HAP-1 (cell line): ENCODE data around the gene DGKI.
A peak's percentile ranks its signal among the peaks of the same experiment; 100 is the strongest.

Experiments
- DNase-seq, 2 experiments: peaks; one replicate each; pipeline ENCODE4 v3.0.0-alpha.2; 2016 to 2020; ENCODE audit warnings: low spot score in 2 of 2
- H3K27me3 ChIP-seq: fragments of 250-450 bp; sonication (Bioruptor Pico); 2 replicates; pipeline ENCODE4 v1.5.1; 2020; ENCODE audit warnings: low read depth, mild to moderate bottlenecking, moderate library complexity
- H3K36me3 ChIP-seq: fragments of 250-450 bp; sonication (Bioruptor Pico); replicated peaks from 2 replicates; pipeline ENCODE4 v1.5.1; 2020; ENCODE audit warnings: mild to moderate bottlenecking
- H3K4me1 ChIP-seq: fragments of 250-450 bp; sonication (Bioruptor Pico); 2 replicates; pipeline ENCODE4 v1.5.1; 2020; ENCODE audit warnings: mild to moderate bottlenecking
- H3K4me3 ChIP-seq: fragments of 250-450 bp; sonication (Bioruptor Pico); 2 replicates; pipeline ENCODE4 v1.5.1; 2020; ENCODE audit warnings: mild to moderate bottlenecking, moderate library complexity
- H3K9me3 ChIP-seq: fragments of 250-450 bp; sonication (Bioruptor Pico); 2 replicates; pipeline ENCODE4 v1.5.1; 2020; ENCODE audit warnings: mild to moderate bottlenecking, moderate library complexity
- in situ Hi-C: fragments of 300-500 bp; cut with MboI; formaldehyde crosslinking; loops from 3 replicates; pipeline ENCODE4 v1.14.3; 2020; ENCODE audit warnings: low sequenced_read_pairs, inconsistent platforms, mixed read lengths

Gene DGKI

DNA sequence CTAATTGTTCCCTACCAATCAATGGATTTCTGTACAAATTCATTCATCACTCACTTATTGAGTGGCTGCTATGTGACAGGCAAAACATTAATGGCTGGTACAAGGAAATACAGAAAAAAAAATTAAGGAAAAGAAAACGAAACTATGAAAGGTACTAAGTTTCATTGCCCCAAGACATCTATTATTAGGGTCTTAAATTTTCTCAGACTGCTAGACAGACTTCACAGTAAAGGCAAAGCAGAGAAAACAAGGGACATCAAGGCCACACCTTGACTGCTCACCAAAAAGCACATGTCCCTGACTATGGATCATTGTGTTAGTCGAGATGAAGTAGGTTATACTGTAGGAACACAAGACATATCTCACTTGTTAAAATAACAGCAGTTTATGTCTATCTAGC is 36.5 kb downstream of the DGKI start:
- Histone ChIP-seq H3K27me3 (no peaks in the 10 kb centered on the region; the same call in none of the 2 replicates), H3K9me3 (no peaks in the 10 kb centered on the region), H3K4me1 (no peaks in the 10 kb centered on the region), H3K36me3 (no peaks in the 10 kb centered on the region), H3K4me3 (no peak overlapping the region)
- DNase-seq = peak in 1 of 2 experiments; percentile 4
- in situ Hi-C loops = no loop called here

DNA sequence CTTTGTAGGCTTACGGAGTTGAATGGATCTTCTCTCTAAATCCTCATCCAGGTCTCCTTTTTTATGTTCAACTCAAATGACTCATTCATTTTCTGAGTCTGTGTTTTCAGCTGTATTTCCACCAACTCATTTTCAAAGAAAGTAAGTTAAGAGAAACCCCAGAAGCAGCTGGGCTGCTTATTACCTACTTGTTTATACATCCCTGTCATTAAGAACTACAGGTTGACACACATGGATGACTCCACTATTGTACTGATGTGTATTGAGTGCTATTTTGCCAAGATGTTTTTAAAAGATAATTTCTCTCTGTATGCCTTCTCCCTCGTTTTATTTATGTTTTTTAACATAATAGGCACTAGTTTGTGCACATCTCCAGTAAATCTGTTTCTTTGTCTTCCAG is 41.9 kb downstream of the DGKI start:
- H3K4me1 ChIP-seq = no peaks in the 10 kb centered on the region
- H3K27me3 ChIP-seq = peaks cover 7% of the 10 kb centered on the region
- in situ Hi-C loops = no loop called here
- no peaks in the 10 kb centered on the region for H3K9me3 ChIP-seq
- H3K36me3 ChIP-seq = no peaks in the 10 kb centered on the region
- no peak overlapping the region for H3K4me3 ChIP-seq
- no peak for DNase-seq

DNA sequence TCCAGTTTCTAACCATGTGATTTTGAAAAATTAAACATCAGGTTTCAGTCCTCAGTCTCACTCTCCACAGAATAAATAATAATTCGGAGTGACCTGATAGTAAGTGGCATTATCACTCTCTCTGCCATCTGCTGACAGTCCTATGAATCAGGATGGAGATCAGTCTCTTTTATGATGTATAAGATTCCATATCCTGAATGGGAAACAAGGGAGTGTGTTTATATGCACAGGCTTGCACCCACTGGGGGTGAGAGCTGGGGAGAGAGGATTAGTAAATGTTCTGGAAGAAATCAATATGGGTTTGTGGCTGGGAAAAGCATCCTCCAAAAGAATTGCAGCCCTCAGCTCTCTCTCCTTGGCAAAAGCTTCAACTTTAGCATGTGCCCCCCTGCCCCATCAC is 45.3 kb downstream of the DGKI start:
- Histone ChIP-seq H3K4me1 (no peaks in the 10 kb centered on the region), H3K9me3 (no peaks in the 10 kb centered on the region), H3K4me3 (no peak overlapping the region), H3K36me3 (no peaks in the 10 kb centered on the region), H3K27me3 (peaks cover 7% of the 10 kb centered on the region)
- no peak for DNase-seq
- in situ Hi-C loops = no loop called here

DNA sequence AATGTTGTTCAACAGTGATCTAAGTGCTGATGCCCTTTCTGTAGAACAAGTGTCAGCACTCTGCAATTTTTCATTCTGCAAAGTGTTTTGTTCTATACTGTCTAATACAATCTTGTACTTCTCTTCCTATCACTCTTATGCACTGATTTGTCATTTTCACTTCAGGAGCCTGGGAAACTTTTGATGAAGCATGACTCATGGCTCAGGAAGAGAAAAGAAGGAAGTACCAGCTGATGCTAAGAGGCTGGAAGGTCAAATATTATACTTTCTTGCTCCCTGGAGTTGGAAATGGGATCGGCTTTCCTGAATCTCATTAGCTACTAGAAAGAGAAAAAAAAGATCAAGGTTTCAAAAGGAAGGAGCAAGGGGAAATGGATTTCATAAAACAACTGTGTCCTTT is 45.8 kb downstream of the DGKI start:
- no peak overlapping the region for H3K4me3 ChIP-seq
- peaks cover 7% of the 10 kb centered on the region for H3K27me3 ChIP-seq
- H3K9me3 ChIP-seq = no peaks in the 10 kb centered on the region
- no peaks in the 10 kb centered on the region for H3K4me1 ChIP-seq
- in situ Hi-C loops = no loop called here
- DNase-seq = no peak
- no peaks in the 10 kb centered on the region for H3K36me3 ChIP-seq

DNA sequence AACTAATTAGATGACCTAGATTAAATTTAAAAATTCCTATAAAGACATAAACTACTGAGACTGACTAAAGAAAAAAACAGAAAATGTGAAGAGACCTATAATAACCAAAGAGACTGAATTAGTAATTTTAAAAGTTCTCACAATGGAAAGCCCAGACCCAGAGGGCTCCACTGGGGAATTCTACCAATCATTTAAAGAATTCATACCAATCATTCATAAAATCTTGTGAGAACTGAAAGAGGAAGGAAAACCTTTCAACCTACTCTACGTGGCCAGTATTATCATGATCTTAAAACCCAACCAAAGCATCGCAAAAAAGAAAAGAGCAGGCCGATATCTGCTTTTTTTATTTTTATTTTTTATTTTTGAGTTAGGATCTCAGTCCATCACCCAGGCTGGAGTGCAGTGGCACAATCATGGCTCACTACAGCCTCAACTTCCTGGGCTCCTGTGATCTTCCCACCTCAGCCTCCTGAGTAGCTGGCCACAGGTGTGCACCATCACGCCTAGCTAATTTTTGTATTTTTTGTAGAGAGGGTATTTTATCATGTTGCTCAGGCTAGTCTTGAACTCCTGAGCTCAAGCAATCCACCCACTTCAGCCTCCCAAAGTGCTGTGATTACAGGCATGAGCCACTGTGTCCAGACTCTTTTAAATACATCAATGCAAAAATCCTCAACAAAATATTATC is 48.6 kb downstream of the DGKI start:
- H3K4me1 ChIP-seq = no peaks in the 10 kb centered on the region
- H3K4me3 ChIP-seq = no peak overlapping the region
- in situ Hi-C loops = no loop called here
- peaks cover 7% of the 10 kb centered on the region for H3K27me3 ChIP-seq
- no peaks in the 10 kb centered on the region for H3K9me3 ChIP-seq
- no peak for DNase-seq
- no peaks in the 10 kb centered on the region for H3K36me3 ChIP-seq

DNA sequence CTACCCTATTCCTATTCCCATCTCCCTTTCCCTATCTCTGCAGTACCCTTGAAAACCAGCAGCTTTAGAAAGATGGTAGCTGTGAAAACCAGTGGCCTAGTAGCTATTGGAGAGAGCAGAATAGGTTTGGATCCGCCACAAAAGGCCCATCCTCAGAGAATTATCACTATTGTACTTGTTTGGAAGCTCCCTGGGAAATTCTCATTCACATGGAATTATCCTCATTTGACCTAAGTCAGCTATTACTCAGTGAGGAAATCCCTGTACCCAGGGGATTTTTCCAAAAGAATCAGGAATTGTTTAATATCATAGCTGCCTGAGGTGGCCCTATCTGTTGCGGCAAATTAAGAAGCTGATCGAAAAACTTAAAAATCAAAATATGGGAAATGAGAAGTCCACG is 51.6 kb downstream of the DGKI start:
- in situ Hi-C loops = no loop called here
- no peaks in the 10 kb centered on the region for H3K36me3 ChIP-seq

DNA sequence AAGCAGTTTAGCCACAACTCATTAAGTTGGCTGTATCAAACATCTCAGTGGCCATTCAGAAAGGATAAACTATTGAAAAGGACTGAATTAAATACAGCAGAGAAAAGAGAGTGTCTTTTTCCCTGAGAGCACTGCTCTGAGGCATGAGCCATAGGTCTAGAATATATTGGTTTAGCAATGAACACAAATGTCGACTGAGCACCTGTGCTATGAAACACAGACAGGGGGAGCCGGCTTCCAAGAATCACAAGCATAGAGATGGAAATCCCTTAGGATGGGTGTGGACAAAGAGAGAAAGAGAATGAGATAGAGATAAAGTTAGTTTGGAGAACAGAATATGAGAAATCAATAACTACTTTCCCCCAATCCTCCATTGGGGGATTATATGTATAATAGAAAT is 54.8 kb downstream of the DGKI start:
- H3K36me3 ChIP-seq = no peaks in the 10 kb centered on the region
- H3K9me3 ChIP-seq = no peaks in the 10 kb centered on the region
- H3K4me3 ChIP-seq = no peak overlapping the region
- in situ Hi-C loops = no loop called here
- H3K27me3 ChIP-seq = peaks cover 9% of the 10 kb centered on the region
- no peak for DNase-seq
- H3K4me1 ChIP-seq = no peaks in the 10 kb centered on the region

More for the DNA sequence above, 51.6 kb downstream of the DGKI start:
- no peaks in the 10 kb centered on the region for H3K9me3 ChIP-seq
- H3K4me1 ChIP-seq = no peaks in the 10 kb centered on the region
- H3K27me3 ChIP-seq = peaks cover 9% of the 10 kb centered on the region
- no peak overlapping the region for H3K4me3 ChIP-seq
- DNase-seq = no peak

DNA sequence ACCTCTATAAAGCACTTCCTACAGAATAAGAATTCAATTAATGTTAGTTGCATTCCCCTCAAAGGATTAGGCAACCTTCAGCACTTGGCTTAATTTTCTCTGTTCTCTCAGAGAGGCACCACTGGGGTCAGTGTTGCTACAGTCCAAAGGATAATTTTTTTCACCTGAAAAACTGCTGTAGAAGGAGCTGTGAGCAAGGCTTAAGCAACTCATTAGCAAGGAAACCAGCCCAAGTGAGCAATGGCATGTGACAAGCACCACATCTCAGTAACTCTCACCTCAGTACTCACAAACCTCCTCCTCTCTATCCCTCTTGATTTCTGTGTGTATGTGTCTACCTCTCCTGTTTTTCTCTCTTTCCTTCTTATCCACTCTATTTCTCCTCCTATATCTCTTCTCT is 55.9 kb downstream of the DGKI start:
- Histone ChIP-seq H3K36me3 (no peaks in the 10 kb centered on the region), H3K4me3 (no peak overlapping the region), H3K9me3 (no peaks in the 10 kb centered on the region), H3K27me3 (peaks cover 9% of the 10 kb centered on the region), H3K4me1 (no peaks in the 10 kb centered on the region)
- no peak for DNase-seq
- in situ Hi-C loops = no loop called here

DNA sequence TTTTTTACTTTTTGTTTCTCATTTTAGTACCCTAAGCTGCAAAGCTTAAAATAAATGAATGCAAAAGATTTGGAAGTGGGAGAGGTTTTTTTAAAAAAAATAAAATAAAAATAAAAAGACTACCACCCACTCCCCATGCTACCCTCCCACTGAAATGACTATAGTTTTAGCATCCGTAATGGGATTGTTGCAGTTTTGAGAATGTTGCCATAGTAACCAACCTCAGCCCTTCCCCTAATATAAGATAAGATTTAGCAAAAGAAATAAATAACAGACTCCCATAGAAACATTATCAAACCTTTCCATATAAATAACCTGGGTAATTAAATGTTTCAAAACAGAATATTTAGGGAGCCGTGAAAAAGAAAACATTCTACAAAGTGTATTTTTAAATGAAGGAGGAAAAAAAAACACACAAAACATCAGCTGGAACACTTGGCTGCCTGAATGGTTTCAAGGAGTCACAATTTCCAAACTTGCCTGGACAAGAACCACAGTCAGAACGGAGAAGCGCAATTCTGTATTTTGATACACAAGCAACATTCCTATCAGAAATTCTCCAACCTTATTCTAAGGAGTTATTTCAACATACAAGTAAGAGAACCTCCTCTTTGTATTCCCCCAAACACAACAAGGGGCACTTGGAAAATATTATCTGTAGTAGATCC is 57.4 kb downstream of the DGKI start:
- Histone ChIP-seq H3K36me3 (no peaks in the 10 kb centered on the region), H3K27me3 (peaks cover 9% of the 10 kb centered on the region), H3K4me3 (no peak overlapping the region), H3K9me3 (no peaks in the 10 kb centered on the region), H3K4me1 (no peaks in the 10 kb centered on the region)
- no peak for DNase-seq
- in situ Hi-C loops = no loop called here

DNA sequence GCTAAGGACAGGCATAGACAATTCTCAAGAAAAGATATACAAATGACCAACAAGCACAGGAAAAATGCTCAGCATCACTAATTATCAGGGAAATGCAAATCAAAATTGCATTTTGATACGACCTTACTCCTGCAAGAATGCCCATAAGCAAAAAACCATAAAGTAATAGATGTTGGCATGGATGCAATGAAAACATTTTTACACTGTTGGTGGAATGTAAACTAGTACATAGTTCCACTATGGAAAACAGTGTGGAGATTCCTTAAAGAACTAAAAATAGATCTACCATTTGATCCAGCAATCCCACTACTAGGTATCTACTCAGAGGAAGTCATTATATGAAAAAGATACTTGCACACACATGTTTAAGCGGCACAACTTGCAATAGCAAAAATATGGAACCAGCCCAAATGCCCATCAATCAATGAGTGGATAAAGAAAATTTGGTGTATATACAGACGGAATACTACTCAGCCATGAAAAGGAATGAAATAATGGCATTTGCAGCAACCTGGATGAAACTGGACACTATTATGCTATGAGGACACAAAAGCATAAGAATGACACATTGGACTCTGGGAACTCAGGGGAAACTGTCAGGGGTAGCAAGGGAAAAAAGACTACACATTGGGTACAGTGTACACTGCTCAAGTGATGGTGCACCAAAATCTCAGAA is 59.3 kb downstream of the DGKI start:
- in situ Hi-C loops = no loop called here
- no peak for DNase-seq
- Histone ChIP-seq H3K36me3 (no peaks in the 10 kb centered on the region), H3K27me3 (peaks cover 9% of the 10 kb centered on the region), H3K4me3 (no peak overlapping the region), H3K9me3 (no peaks in the 10 kb centered on the region), H3K4me1 (no peaks in the 10 kb centered on the region)

DNA sequence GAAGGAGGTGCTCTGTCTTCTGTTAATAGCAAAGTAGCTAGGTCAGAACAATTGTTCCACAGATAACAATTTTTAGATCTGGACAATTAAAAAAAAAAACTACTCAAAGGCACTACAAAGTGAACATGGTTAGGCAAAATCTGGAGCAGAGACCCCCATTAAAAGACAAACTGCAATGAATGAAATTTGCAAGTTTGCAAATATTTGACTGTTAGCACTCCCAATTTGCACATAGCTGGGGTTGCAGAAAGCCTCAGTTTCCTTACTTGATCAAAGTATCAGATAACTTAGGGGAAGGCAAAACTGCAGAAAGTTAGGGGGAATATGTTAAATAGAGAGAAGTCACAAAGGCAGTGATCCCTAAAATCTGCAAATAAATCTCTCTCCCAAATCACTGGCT is 68.3 kb downstream of the DGKI start:
- Histone ChIP-seq H3K4me1 (no peaks in the 10 kb centered on the region), H3K36me3 (no peaks in the 10 kb centered on the region), H3K4me3 (no peak overlapping the region), H3K9me3 (no peaks in the 10 kb centered on the region), H3K27me3 (peaks cover 34% of the 10 kb centered on the region)
- DNase-seq = no peak
- in situ Hi-C loops = no loop called here

DNA sequence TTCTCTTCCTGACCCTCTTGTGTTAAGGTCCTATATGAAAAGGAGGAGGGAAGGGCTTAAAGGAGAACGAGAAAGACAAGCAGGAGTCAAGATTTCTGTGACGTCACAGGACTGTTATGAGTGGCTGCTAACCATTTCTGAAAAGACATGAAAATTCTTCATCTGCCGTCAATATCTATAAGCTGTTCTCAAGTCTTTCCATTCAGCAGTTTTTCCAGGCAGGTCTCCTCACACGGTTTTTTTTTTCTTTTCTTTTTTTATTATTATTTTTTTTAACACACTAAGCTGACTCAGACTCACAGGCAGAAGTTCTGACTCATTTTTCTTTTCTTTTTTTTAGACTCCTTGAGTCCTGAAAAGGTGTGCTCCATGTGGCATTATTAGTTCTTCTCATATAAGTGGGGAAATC is 72.0 kb downstream of the DGKI start:
- in situ Hi-C loops = no loop called here
- no peak for DNase-seq
- no peak overlapping the region for H3K4me3 ChIP-seq
- no peaks in the 10 kb centered on the region for H3K36me3 ChIP-seq
- no peaks in the 10 kb centered on the region for H3K9me3 ChIP-seq
- H3K4me1 ChIP-seq = no peaks in the 10 kb centered on the region
- peaks cover 22% of the 10 kb centered on the region for H3K27me3 ChIP-seq

DNA sequence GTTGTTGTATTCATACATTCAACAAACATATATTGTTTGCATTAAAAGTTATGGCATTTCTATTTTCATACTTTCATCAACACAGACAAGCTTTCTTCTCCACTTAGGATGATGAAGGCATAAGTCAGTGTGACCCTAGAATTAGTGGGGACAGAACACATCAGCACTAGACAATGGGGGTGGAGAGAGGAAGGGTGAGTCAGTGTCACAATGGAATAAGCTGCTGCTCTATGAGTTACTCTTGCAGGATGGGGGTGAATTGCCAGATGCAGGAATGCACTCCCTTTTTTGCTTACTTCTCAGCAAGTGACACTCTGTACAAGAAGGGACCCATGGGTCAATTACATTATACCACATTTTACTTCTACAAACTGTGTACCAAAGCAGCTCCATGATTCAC is 74.0 kb downstream of the DGKI start:
- no peaks in the 10 kb centered on the region for H3K4me1 ChIP-seq
- H3K9me3 ChIP-seq = no peaks in the 10 kb centered on the region
- no peaks in the 10 kb centered on the region for H3K36me3 ChIP-seq
- no peak for DNase-seq
- in situ Hi-C loops = no loop called here
- H3K4me3 ChIP-seq = no peak overlapping the region
- H3K27me3 ChIP-seq = peaks cover 13% of the 10 kb centered on the region

DNA sequence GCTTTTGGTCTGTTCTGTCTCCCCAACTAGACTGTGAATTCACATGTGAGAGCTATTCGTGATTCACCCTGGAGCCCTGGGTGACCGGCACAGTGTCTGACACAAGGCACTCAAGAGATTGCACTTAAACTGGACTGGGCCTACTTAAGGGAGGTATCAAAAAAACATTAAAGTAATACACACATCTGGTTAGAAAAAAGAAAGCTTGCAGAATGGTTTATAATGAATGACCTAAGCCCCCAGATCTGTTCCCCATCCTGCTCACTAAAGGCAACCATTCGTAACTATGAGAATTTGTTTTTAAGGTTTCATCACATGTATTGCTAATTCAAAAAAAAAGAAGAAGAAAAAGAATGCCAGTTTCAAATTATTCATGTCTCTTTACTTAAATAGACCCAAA is 74.5 kb downstream of the DGKI start:
- DNase-seq = no peak
- in situ Hi-C loops = no loop called here
- Histone ChIP-seq H3K27me3 (peaks cover 9% of the 10 kb centered on the region), H3K4me1 (no peaks in the 10 kb centered on the region), H3K4me3 (no peak overlapping the region), H3K36me3 (no peaks in the 10 kb centered on the region), H3K9me3 (no peaks in the 10 kb centered on the region)
